ENCODE measurements around the gene KRTAP13-3. TPM values are rescaled to one million over a fixed set of nuclear protein-coding genes. Genes with fewer than 3 reads are reported as not detected.

KRTAP13-3 gene
- total RNA-seq, result not detected in 2 replicates

GRCh38 chr21:30425826-30426225, at the start of gene KRTAP13-3:
KRTAP13-3 (minus strand) TSS chr21:30425926; CDS start chr21:30425912, 14 bp downstream.
- no peak for DNase-seq (ENCODE audit: low read depth in 2 of 2)

- no peak for DNase-seq (ENCODE audit: low read depth in 2 of 2)
Observed at GRCh38 chr21:30468900-30469714, 43.4 kb upstream of the KRTAP13-3 start.

GRCh38 chr21:30463713-30464112, 38.0 kb upstream of the KRTAP13-3 start:
- no peak for DNase-seq (ENCODE audit: low read depth in 2 of 2)

GRCh38 chr21:30448514-30448913, 22.8 kb upstream of the KRTAP13-3 start:
- no peak for DNase-seq (ENCODE audit: low read depth in 2 of 2)

GRCh38 chr21:30447056-30447455, 21.3 kb upstream of the KRTAP13-3 start:
- no peak for DNase-seq (ENCODE audit: low read depth in 2 of 2)

- no peak for DNase-seq (ENCODE audit: low read depth in 2 of 2)
Observed at GRCh38 chr21:30444204-30444603, 18.5 kb upstream of the KRTAP13-3 start.

- no peak for DNase-seq (ENCODE audit: low read depth in 2 of 2)
Observed at GRCh38 chr21:30443226-30443625, 17.5 kb upstream of the KRTAP13-3 start.

GRCh38 chr21:30439975-30440374, 14.2 kb upstream of the KRTAP13-3 start, which contains the start of gene KRTAP15-1:
KRTAP15-1 (plus strand) TSS chr21:30440275; CDS start chr21:30440328, 53 bp downstream.
- no peak for DNase-seq (ENCODE audit: low read depth in 2 of 2)

GRCh38 chr21:30437010-30437565, 11.4 kb upstream of the KRTAP13-3 start:
- DNase-seq (ENCODE audit: low read depth in 2 of 2), result no peak

GRCh38 chr21:30434033-30434631, 8.4 kb upstream of the KRTAP13-3 start:
- peak; percentile 1 to 14 for DNase-seq (ENCODE audit: low read depth in 2 of 2)

GRCh38 chr21:30430170-30430655, 4.5 kb upstream of the KRTAP13-3 start, which contains the start of gene KRTAP13-4:
KRTAP13-4 (plus strand) TSS chr21:30430220; CDS start chr21:30430276, 56 bp downstream.
- no peak for DNase-seq (ENCODE audit: low read depth in 2 of 2)

- DNase-seq (ENCODE audit: low read depth in 2 of 2), result no peak
Observed at GRCh38 chr21:30426731-30427130, 1.0 kb upstream of the KRTAP13-3 start.

GRCh38 chr21:30415993-30416392, 9.7 kb downstream of the KRTAP13-3 start:
- DNase-seq (ENCODE audit: low read depth in 2 of 2), result no peak

- peak in 1 of 2 donors; percentile 6 for DNase-seq (ENCODE audit: low read depth in 2 of 2)
Observed at GRCh38 chr21:30408782-30409494, 16.8 kb downstream of the KRTAP13-3 start.

- DNase-seq (ENCODE audit: low read depth in 2 of 2), result no peak
Observed at GRCh38 chr21:30395731-30396130, 30.0 kb downstream of the KRTAP13-3 start, which contains the start of gene KRTAP13-1. KRTAP13-1 (plus strand) TSS chr21:30396031; CDS start chr21:30396087, 56 bp downstream.

GRCh38 chr21:30391492-30392025, 34.2 kb downstream of the KRTAP13-3 start:
- DNase-seq (ENCODE audit: low read depth in 2 of 2), result no peak

- DNase-seq (ENCODE audit: low read depth in 2 of 2), result no peak
Observed at GRCh38 chr21:30382201-30382600, 43.5 kb downstream of the KRTAP13-3 start.

Measured in lung microvascular endothelial cell (primary cell).